Kidney tubule cell (primary cell): ENCODE results near the gene MCL1.
"Not testable (repeated sequence)": the region's sequence is repeated elsewhere in the genome, so short reads cannot be mapped to it uniquely, and the experiment has no call there.

Experiments used
- DNase-seq: peaks from one replicate; pipeline ENCODE4 v3.0.0-alpha.2; 2018; ENCODE audit warnings: low spot score

The MCL1 gene

GRCh38 chr1:150568594-150568966 lies 10.8 kb downstream of the MCL1 start:
- DNase-seq = no peak

DNA sequence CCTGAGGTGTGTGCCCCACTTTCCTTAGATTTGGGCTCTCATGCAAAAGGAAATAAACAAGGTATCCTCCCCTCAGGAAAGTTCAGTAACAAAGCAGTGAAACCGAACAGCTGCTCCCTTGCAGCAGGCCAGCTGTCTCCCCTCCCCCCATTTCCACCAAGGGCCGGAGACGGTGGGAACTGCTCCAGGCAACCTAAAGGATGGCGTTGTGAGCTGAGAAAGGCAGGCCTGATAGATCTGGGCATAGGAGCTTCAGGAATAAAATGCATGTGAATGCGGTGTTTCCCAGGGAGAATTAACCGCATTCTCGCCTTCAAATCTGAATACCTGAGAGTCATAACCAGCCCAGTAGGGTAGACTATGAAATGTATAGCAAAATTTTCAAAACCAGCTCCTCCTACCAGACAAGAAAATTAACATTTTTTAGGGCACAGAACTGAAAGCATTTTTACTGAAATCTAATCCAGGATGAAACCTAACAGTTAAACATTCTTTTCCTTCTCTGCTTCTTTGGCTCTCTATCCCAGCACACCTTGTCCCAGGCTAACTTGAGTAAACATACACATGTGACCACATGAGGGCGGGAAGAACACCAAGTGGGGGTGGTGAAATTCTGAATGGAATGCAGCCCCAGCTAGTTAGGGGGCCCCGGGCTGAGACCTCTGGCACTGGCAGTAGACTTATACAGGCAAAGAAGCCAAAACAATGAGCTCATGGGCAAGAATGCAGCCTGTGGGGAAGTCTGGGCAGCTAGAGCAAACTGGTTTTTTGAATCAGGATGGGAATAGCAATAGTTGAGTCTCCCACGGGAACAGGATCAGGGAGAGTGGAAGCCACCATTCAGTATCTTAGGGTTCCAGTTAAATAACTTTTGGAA lies 11.5 kb downstream of the MCL1 start:
- peak; percentile 96 for DNase-seq

GRCh38 chr1:150567341-150567716 lies 12.1 kb downstream of the MCL1 start:
- DNase-seq = no peak

GRCh38 chr1:150566589-150567340 lies 12.6 kb downstream of the MCL1 start:
- DNase-seq = no peak

- DNase-seq = not testable (repeated sequence)
Observed at GRCh38 chr1:150565240-150565991, 14.0 kb downstream of the MCL1 start.

- DNase-seq = peak; percentile 46
Observed at GRCh38 chr1:150564051-150564991, 15.1 kb downstream of the MCL1 start.

DNA sequence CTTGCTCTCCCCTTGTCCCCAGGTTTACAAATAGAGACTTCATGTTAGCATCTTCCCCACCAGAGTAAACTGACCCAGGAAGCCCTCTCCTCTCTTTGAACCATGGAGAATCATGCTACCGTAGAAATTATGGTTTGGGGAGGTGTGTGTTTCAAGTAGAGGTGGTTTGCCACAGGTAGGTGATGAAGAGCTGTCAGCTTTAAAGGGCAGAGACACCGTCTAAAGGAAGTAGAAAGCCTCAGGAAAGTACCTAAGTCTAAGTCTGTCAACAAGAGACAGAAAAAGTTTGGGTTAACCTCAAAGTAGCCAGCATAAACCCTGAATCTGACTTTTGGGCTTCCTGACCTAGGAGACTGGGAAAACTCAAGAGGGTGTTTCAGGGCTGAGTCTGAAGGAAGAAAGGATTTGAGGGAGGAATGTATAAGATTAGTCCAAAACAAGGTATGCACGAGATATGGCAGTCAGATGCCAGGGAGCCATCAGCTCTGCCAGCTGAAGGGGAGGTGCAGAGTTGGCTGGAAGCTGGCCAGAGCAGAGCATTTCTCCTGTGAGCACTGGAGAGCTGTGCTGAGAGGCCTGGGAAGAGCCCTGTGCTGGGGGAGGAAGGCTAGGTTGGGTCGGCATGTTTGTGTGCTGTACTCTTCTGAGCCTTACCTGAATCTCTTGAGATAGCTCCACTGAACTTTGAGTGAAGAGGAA lies 15.9 kb downstream of the MCL1 start:
- peak; percentile 76 for DNase-seq

- peak; percentile 61 for DNase-seq
Observed at GRCh38 chr1:150562446-150563339, 16.7 kb downstream of the MCL1 start.

DNA sequence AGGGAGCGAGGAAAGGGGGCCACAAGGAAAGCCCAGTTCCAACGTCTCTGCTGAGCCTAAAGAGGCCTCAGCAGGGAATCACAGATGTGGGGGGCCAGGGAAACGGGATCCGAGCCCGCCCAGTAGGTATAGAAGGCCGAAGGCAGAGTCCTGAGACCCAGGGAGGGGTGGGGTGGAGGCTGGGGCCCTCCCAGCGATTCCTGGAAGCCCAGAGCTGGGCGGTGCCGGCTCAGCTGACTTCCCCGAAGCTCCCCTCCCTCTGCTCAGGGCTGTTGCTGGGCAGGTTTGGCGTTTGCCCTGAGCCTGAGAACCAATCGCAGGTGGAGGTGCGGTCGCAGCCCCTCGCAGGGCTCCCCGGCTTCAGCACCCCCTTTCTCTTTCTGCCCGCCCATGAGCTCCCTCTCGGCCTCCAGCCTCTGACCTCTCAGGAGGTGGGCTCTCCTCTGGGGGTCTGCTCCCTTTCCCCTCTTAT lies 17.4 kb downstream of the MCL1 start:
- DNase-seq = peak; percentile 91

GRCh38 chr1:150561254-150561973 lies 18.0 kb downstream of the MCL1 start:
- DNase-seq = peak; percentile 99

DNA sequence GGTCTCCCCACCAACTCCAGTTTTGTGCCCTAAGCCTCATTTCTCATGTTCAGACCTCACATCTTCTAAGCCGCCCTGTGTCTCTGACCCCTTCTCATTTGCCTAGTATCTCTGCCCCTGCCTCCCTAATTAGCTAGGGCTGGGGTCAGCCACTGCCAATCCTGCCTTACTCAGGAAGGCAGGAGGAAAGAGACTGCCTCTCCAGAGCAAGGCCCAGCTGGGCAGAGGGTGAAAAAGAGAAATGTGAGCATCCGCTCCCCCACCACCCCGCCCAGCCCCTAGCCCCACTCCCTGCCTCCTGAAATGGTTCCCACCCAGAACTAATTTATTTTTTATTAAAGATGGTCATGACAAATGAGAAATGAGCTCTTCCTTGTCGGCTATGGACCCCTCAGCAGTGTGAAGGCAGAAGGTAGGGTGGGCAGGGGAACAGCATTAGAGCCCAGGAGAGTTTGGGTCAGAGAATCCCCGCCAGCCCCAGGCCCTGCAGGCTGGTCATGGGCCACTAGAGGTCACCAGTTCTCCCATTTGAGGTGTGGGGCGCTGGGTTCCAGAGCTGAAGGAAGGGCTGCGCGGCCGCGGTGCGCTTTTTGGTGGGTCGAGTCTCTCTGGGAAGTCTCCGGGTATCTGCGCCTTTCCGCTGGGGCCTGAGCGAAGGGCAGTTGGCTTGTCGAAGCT lies 18.7 kb downstream of the MCL1 start:
- DNase-seq = no peak

- DNase-seq = peak; percentile 71
Observed at GRCh38 chr1:150560011-150560438, 19.4 kb downstream of the MCL1 start.

DNA sequence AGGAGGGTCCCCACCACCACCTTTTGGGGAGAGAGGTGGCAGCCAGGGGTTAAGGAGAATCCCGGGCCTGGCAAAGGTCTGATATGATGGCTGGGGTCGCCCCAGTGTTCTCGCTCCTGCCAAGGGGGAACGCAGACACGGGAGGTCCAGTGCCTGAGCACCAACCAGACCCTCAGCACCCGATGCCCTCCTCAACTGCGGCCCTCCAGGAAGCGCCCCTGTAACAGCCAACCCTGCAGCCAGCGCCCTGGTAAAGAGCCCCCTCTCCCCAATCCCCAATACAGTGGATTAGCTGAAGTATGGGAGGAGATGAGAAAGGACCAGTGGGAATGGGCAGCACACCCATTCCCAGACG lies 19.8 kb downstream of the MCL1 start:
- no peak for DNase-seq

- DNase-seq = no peak
Observed at GRCh38 chr1:150558761-150559655, 20.4 kb downstream of the MCL1 start.

GRCh38 chr1:150558303-150558704 lies 21.1 kb downstream of the MCL1 start:
- DNase-seq = no peak

DNA sequence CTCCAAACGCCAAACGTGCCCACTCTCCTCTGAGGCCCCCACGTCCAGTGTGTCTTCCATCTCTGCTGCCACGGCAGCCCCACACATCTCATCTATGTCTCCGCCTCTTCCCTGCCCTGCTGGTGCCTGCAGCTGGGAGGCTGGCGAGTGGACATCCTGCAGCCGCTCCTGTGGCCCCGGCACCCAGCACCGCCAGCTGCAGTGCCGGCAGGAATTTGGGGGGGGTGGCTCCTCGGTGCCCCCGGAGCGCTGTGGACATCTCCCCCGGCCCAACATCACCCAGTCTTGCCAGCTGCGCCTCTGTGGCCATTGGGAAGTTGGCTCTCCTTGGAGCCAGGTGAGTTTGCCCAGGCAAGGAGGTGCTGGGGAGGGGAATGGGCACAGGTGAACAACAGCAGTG lies 21.6 kb downstream of the MCL1 start:
- DNase-seq = no peak

DNA sequence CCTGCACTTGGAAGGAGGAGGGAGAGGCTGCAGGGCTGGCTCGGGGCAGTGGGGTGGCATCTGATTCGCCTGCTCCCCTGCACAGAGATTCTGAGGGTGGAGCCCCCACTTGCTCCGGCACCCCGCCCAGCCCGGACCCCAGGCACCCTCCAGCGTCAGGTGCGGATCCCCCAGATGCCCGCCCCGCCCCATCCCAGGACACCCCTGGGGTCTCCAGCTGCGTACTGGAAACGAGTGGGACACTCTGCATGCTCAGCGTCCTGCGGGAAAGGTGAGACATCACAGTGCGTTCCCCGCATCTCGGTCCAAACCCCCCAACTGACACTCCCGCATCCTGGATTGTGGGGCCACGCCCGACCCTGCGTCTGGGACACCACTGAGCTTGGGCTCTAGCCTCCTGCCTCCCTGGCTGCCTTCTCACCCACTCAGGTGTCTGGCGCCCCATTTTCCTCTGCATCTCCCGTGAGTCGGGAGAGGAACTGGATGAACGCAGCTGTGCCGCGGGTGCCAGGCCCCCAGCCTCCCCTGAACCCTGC lies 22.3 kb downstream of the MCL1 start:
- no peak for DNase-seq
